A673 (cell line): Measurements from ENCODE around the gene IL25.

ENCODE experiments used
- EZH2 ChIP-seq: fragments of 200-600 bp; sonication (generic); IDR thresholded peaks from 2 replicates; pipeline ENCODE4 v1.6.1; 2017; ENCODE audit warnings: borderline replicate concordance, low read depth, mild to moderate bottlenecking, mixed read lengths, antibody characterized with exemption, low read length; ENCODE audit not compliant: poor library complexity, severe bottlenecking
- TF ChIP-seq, protein P1 (sequence below): fragments of 300-800, 200-600 bp; sonication (generic); conservative IDR thresholded peaks from 2 replicates; pipeline ENCODE4 v1.5.1; 2017; ENCODE audit warnings: low read depth, mild to moderate bottlenecking, antibody characterized with exemption, low read length, moderate library complexity, mixed read lengths

DNA sequence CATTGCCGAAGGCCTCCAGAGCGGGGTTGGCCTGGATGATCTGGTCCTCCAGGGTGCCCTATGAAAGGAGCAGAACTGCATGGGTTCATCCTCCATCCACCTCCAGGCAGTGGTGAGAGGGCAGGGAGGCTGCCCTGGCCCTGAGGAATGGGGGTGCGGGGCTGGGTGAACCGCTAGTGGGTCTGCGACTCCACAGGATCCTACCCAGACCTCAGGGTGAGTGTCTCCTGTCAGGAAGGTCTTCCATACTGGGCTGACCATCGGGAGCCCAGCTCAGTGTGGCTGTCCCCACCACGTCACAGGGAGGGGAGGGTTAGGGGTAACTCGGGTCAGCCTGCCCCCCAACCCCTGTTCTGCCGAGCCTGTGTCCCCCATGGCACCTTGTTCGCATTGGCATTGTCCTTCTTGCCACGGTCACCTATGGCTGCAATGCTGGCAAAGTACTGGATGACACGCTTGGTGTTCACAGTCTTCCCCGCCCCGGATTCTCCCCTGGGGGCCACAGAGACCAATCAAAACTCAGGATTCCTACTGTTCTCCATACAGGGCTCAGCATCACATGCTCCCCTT, 31.8 kb downstream of the IL25 start:
- TF ChIP-seq, protein P1, sequence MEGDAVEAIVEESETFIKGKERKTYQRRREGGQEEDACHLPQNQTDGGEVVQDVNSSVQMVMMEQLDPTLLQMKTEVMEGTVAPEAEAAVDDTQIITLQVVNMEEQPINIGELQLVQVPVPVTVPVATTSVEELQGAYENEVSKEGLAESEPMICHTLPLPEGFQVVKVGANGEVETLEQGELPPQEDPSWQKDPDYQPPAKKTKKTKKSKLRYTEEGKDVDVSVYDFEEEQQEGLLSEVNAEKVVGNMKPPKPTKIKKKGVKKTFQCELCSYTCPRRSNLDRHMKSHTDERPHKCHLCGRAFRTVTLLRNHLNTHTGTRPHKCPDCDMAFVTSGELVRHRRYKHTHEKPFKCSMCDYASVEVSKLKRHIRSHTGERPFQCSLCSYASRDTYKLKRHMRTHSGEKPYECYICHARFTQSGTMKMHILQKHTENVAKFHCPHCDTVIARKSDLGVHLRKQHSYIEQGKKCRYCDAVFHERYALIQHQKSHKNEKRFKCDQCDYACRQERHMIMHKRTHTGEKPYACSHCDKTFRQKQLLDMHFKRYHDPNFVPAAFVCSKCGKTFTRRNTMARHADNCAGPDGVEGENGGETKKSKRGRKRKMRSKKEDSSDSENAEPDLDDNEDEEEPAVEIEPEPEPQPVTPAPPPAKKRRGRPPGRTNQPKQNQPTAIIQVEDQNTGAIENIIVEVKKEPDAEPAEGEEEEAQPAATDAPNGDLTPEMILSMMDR: no peak
- TF ChIP-seq EZH2: no peak
